ENCODE measurements around the gene MASTL. TPM values are rescaled to one million over a fixed set of nuclear protein-coding genes. Genes with fewer than 3 reads are reported as not detected.

The MASTL gene
- polyA plus RNA-seq, 4 donors: 10.1 to 15.5 (median 14.3) TPM

DNA sequence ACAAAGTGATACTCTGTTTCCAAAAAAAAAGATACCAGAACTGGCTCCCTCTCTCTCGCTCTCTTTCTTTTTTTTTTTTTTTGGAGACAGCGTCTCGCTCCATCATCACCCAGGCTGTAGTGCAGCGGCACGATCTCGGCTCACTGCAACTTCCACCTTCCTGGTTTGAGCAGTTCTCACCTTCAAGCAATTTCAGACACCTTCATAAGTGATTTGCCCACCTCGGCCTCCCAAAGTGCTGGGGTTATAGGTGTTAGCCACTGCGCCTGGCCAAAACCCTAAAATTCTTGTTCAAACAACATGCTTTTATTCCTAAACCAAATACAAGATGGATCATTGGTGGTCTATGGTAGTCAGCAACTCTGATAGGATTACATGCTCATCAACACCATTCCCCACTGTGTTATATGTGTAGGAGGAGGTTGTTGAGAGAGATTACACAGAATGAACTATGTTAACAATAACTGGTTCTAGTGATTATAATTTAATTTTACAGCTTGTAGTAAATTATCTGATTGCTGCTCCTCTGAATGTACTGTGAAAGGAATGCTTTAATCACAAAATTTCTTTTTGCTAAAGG lies 69.9 kb downstream of the MASTL start:
- DNase-seq (ENCODE audit: low read depth in 4 of 4, low spot score in 2 of 4): no peak

- no peak for DNase-seq (ENCODE audit: low read depth in 4 of 4, low spot score in 2 of 4)
These were observed 70.6 kb downstream of the MASTL start for GRCh38 chr10:27225642-27226257.

- no peak for DNase-seq (ENCODE audit: low read depth in 4 of 4, low spot score in 2 of 4)
These were observed 74.9 kb downstream of the MASTL start for GRCh38 chr10:27230022-27230421.

GRCh38 chr10:27235706-27236105 lies 80.6 kb downstream of the MASTL start:
- no peak for DNase-seq (ENCODE audit: low read depth in 4 of 4, low spot score in 2 of 4)

Other genes with a start within 250 kb of the MASTL start
- gene ANKRD26, start 54.9 kb upstream of the MASTL start, polyA plus RNA-seq (ENCODE audit: insufficient read length in 4 of 4): 10 to 100 TPM; 11.8 to 21.0 (median 14.7) TPM
- gene YME1L1, start 968 bp upstream of the MASTL start, polyA plus RNA-seq (ENCODE audit: insufficient read length in 4 of 4): 100 to 1,000 TPM; 106 to 121 (median 116) TPM
- 10 to 100 TPM; 33.7 to 38.7 (median 36.4) TPM for gene ACBD5, start 85.4 kb downstream of the MASTL start, polyA plus RNA-seq (ENCODE audit: insufficient read length in 4 of 4)

All from left renal cortex interstitium (tissue), 4 donors.